ENCODE data around the gene NGB. TPM values are rescaled to one million over a fixed set of nuclear protein-coding genes. Genes with fewer than 3 reads are reported as not detected.

Gene NGB
- total and polyA plus RNA-seq, 2 experiments from 2014 or later = not detected

GRCh38 chr14:77256694-77257093 lies 14.3 kb downstream of the NGB start:
- Histone ChIP-seq H3K27ac (no peak overlapping the region), H3K9me3 (ENCODE audit: low read depth) (no peaks in the 10 kb centered on the region), H3K9me2 (replicated peaks; ENCODE audit: insufficient read depth) (no peaks in the 10 kb centered on the region), H3K4me1 (ENCODE audit: insufficient read depth) (no peaks in the 10 kb centered on the region), H3K36me3 (replicated peaks; ENCODE audit: insufficient read depth, low read depth) (no peaks in the 10 kb centered on the region), H3K79me2 (no peaks in the 10 kb centered on the region), H3K4me2 (no peak overlapping the region), H3K27me3 (no peaks in the 10 kb centered on the region), H2AFZ (no peak overlapping the region), H3K4me3 (no peak overlapping the region), H4K20me1 (ENCODE audit: insufficient read depth, poor library complexity, severe bottlenecking) (no peaks in the 10 kb centered on the region)
- WGBS (ENCODE audit: low lambda C conversion rate, missing lambda C conversion rate) = 97% methylated on average over 8 of the region's 8 CpGs
- TF ChIP-seq CTCF (IDR thresholded peaks at IDR 0.05; ENCODE audit: poor library complexity) (no peak), EZH2phosphoT487 (IDR thresholded peaks at IDR 0.05; ENCODE audit: low read depth, severe bottlenecking, unreplicated experiment) (no peak), EZH2 (IDR thresholded peaks at IDR 0.05; ENCODE audit: borderline replicate concordance) (no peak)
- no peak for DNase-seq (ENCODE audit: low spot score)

- WGBS (ENCODE audit: low lambda C conversion rate, missing lambda C conversion rate) = 91% methylated on average over 20 of the region's 20 CpGs
- H3K4me1 ChIP-seq (ENCODE audit: insufficient read depth) = no peaks in the 10 kb centered on the region
- no peak overlapping the region for H3K4me3 ChIP-seq
- no peaks in the 10 kb centered on the region for H3K36me3 ChIP-seq (replicated peaks; ENCODE audit: insufficient read depth, low read depth)
- H3K9me3 ChIP-seq (ENCODE audit: low read depth) = no peaks in the 10 kb centered on the region
- H3K27ac ChIP-seq = no peak overlapping the region
- H3K27me3 ChIP-seq = no peaks in the 10 kb centered on the region
- no peaks in the 10 kb centered on the region for H3K9me2 ChIP-seq (replicated peaks; ENCODE audit: insufficient read depth)
- TF ChIP-seq EZH2phosphoT487 (IDR thresholded peaks at IDR 0.05; ENCODE audit: low read depth, severe bottlenecking, unreplicated experiment) (no peak), EZH2 (IDR thresholded peaks at IDR 0.05; ENCODE audit: borderline replicate concordance) (no peak), CTCF (IDR thresholded peaks at IDR 0.05; ENCODE audit: poor library complexity) (no peak)
- no peak overlapping the region for H2AFZ ChIP-seq
- no peak for DNase-seq (ENCODE audit: low spot score)
- no peaks in the 10 kb centered on the region for H3K79me2 ChIP-seq
- H4K20me1 ChIP-seq (ENCODE audit: insufficient read depth, poor library complexity, severe bottlenecking) = no peaks in the 10 kb centered on the region
- H3K4me2 ChIP-seq = no peak overlapping the region
Observed at GRCh38 chr14:77253333-77254190, 17.4 kb downstream of the NGB start.

GRCh38 chr14:77251870-77252269 lies 19.1 kb downstream of the NGB start:
- H2AFZ ChIP-seq = no peak overlapping the region
- no peak for DNase-seq (ENCODE audit: low spot score)
- H4K20me1 ChIP-seq (ENCODE audit: insufficient read depth, poor library complexity, severe bottlenecking) = no peaks in the 10 kb centered on the region
- H3K4me3 ChIP-seq = no peak overlapping the region
- no peaks in the 10 kb centered on the region for H3K4me1 ChIP-seq (ENCODE audit: insufficient read depth)
- H3K27me3 ChIP-seq = no peaks in the 10 kb centered on the region
- H3K36me3 ChIP-seq (replicated peaks; ENCODE audit: insufficient read depth, low read depth) = no peaks in the 10 kb centered on the region
- H3K4me2 ChIP-seq = no peak overlapping the region
- TF ChIP-seq CTCF (IDR thresholded peaks at IDR 0.05; ENCODE audit: poor library complexity) (no peak), EZH2 (IDR thresholded peaks at IDR 0.05; ENCODE audit: borderline replicate concordance) (no peak), EZH2phosphoT487 (IDR thresholded peaks at IDR 0.05; ENCODE audit: low read depth, severe bottlenecking, unreplicated experiment) (no peak)
- H3K79me2 ChIP-seq = no peaks in the 10 kb centered on the region
- no peaks in the 10 kb centered on the region for H3K9me2 ChIP-seq (replicated peaks; ENCODE audit: insufficient read depth)
- H3K9me3 ChIP-seq (ENCODE audit: low read depth) = no peaks in the 10 kb centered on the region
- no peak overlapping the region for H3K27ac ChIP-seq
- WGBS (ENCODE audit: low lambda C conversion rate, missing lambda C conversion rate) = 93% methylated on average over 11 of the region's 11 CpGs
